Activated T-cell treated with anti-CD3 and anti-CD28 coated beads, Interleukin-2, amount 50 U/mL, for 24 hours (primary cell): ENCODE measurements around the gene PKIB.

Experiments used
- DNase-seq: peaks from one replicate; pipeline ENCODE4 v3.0.0-alpha.2; 2020
- H3K27ac Mint-ChIP-seq: 2 replicates; pipeline ENCODE4 v1.8.0; 2020; ENCODE audit warnings: mild to moderate bottlenecking, mixed read lengths
- H3K27me3 Mint-ChIP-seq: 2 replicates; pipeline ENCODE4 v1.8.0; 2020; ENCODE audit warnings: mixed read lengths
- H3K36me3 Mint-ChIP-seq: 2 replicates; pipeline ENCODE4 v1.8.0; 2020; ENCODE audit warnings: low read depth, mixed read lengths
- H3K4me1 Mint-ChIP-seq: 2 replicates; pipeline ENCODE4 v1.8.0; 2020; ENCODE audit warnings: low read depth, mixed read lengths
- H3K4me3 Mint-ChIP-seq: 2 replicates; pipeline ENCODE4 v1.8.0; 2020; ENCODE audit warnings: mild to moderate bottlenecking, moderate library complexity, mixed read lengths
- H3K9me3 Mint-ChIP-seq: 2 replicates; pipeline ENCODE4 v1.8.0; 2020; ENCODE audit warnings: mixed read lengths

PKIB gene

GRCh38 chr6:122772724-122773415 is 162.7 kb downstream of the PKIB start:
- H3K27me3 Mint-ChIP-seq, result peaks cover 15% of the 10 kb centered on the region
- H3K36me3 Mint-ChIP-seq, result no peaks in the 10 kb centered on the region
- no peaks in the 10 kb centered on the region for H3K9me3 Mint-ChIP-seq
- H3K4me3 Mint-ChIP-seq, result no peak overlapping the region
- no peak for DNase-seq
- no peak overlapping the region for H3K27ac Mint-ChIP-seq
- no peaks in the 10 kb centered on the region for H3K4me1 Mint-ChIP-seq
